Activated CD4-positive, CD25-positive, alpha-beta regulatory T cell treated with anti-CD3 and anti-CD28 coated beads, Interleukin-2, amount 50 U/mL, for 16 hours (primary cell): ENCODE measurements around the gene CCDC68.

ENCODE experiments used
- DNase-seq: peaks from one replicate; pipeline ENCODE4 v3.0.0-alpha.2; 2020; ENCODE audit warnings: low read depth, low spot score

CCDC68 gene

GRCh38 chr18:54961016-54961423, 1.8 kb upstream of the CCDC68 start:
- DNase-seq: no peak

- no peak for DNase-seq
Measured at GRCh38 chr18:54960197-54960596, 936 bp upstream of the CCDC68 start.

GRCh38 chr18:54957996-54958395, 1.3 kb downstream of the CCDC68 start:
- no peak for DNase-seq

- no peak for DNase-seq
Measured at GRCh38 chr18:54957296-54957832, 1.9 kb downstream of the CCDC68 start.

GRCh38 chr18:54956506-54956905, 2.8 kb downstream of the CCDC68 start:
- DNase-seq: no peak

GRCh38 chr18:54952026-54952425, 7.2 kb downstream of the CCDC68 start:
- no peak for DNase-seq

- DNase-seq: no peak
Measured at GRCh38 chr18:54950221-54950620, 9.0 kb downstream of the CCDC68 start.

- DNase-seq: no peak
Measured at GRCh38 chr18:54949588-54949987, 9.7 kb downstream of the CCDC68 start.

- no peak for DNase-seq
Measured at GRCh38 chr18:54948350-54948837, 10.9 kb downstream of the CCDC68 start.

- no peak for DNase-seq
Measured at GRCh38 chr18:54947091-54947490, 12.2 kb downstream of the CCDC68 start.

- no peak for DNase-seq
Measured at GRCh38 chr18:54946149-54946581, 13.1 kb downstream of the CCDC68 start.

- DNase-seq: no peak
Measured at GRCh38 chr18:54945576-54946125, 13.6 kb downstream of the CCDC68 start.

- DNase-seq: no peak
Measured at GRCh38 chr18:54942569-54942968, 16.7 kb downstream of the CCDC68 start.

GRCh38 chr18:54942144-54942543, 17.1 kb downstream of the CCDC68 start:
- no peak for DNase-seq

GRCh38 chr18:54939361-54939917, 19.8 kb downstream of the CCDC68 start:
- DNase-seq: no peak

GRCh38 chr18:54938506-54938905, 20.8 kb downstream of the CCDC68 start:
- DNase-seq: no peak

- DNase-seq: no peak
Measured at GRCh38 chr18:54932472-54932871, 26.8 kb downstream of the CCDC68 start.

GRCh38 chr18:54931152-54931551, 28.1 kb downstream of the CCDC68 start:
- DNase-seq: no peak

GRCh38 chr18:54928236-54928635, 31.0 kb downstream of the CCDC68 start:
- no peak for DNase-seq

- no peak for DNase-seq
Measured at GRCh38 chr18:54926593-54927325, 32.5 kb downstream of the CCDC68 start.

- no peak for DNase-seq
Measured at GRCh38 chr18:54924948-54925347, 34.3 kb downstream of the CCDC68 start.

- no peak for DNase-seq
Measured at GRCh38 chr18:54923339-54923956, 35.8 kb downstream of the CCDC68 start.
